ENCODE results near the gene PPOX.

DNA sequence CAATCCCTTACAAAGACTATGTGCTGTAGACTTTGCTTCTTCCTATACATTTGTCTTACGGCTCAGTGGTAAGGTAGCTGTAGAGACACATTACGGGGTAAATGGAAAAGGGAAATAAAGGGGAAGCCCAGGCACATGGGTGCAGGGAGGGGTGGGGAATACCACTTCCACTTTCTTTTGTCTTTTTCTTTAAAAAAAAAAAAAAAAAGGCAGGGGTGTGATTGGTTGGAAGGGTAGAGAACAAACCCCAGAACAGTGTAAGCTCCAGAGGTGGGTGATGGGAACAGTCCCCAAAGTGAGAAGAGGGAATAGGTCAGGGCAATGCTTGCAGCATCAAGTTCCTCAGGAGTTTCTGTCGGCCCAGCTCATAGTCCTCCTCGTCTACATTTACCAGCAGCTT lies 44.4 kb upstream of the PPOX start:
- no peak for TF ChIP-seq EZH2 (IDR thresholded peaks at IDR 0.05; ENCODE audit: insufficient read depth, low read length)
- TF ChIP-seq, protein P1, sequence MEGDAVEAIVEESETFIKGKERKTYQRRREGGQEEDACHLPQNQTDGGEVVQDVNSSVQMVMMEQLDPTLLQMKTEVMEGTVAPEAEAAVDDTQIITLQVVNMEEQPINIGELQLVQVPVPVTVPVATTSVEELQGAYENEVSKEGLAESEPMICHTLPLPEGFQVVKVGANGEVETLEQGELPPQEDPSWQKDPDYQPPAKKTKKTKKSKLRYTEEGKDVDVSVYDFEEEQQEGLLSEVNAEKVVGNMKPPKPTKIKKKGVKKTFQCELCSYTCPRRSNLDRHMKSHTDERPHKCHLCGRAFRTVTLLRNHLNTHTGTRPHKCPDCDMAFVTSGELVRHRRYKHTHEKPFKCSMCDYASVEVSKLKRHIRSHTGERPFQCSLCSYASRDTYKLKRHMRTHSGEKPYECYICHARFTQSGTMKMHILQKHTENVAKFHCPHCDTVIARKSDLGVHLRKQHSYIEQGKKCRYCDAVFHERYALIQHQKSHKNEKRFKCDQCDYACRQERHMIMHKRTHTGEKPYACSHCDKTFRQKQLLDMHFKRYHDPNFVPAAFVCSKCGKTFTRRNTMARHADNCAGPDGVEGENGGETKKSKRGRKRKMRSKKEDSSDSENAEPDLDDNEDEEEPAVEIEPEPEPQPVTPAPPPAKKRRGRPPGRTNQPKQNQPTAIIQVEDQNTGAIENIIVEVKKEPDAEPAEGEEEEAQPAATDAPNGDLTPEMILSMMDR (IDR thresholded peaks at IDR 0.05; ENCODE audit: insufficient read depth, low read depth, low read length), result no peak

All from astrocyte (in vitro differentiated cells and primary cell).